ENCODE measurements around the gene ZNF18. TPM values are rescaled to one million over a fixed set of nuclear protein-coding genes. Genes with fewer than 3 reads are reported as not detected.

ZNF18 gene
- total and polyA plus RNA-seq, 2 of the 4 experiments (the other 2 are of a cell fraction), result 4.5 to 11.7 TPM

DNA sequence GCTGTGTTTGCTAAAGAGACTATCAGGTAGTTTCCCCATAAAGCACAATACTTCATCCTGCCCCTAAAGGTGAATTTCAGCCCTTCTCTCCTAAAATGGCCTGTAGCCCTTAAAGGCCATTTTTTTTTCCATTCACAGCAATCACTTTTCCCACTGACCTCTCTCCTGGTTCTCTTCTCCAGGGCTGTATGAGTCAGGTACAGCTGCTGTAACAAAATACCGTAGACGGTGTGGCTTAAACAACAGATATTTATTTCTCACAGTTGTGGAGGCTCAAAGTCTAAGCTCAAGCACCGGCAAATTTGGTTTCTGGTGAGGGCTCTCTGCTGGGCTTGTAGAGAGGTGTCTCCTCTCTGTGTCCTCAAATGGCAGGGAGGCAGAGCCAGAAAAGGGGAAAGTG lies 44.7 kb downstream of the ZNF18 start:
- no peak overlapping the region for H3K27ac ChIP-seq (ENCODE audit: insufficient read depth, low read length)
- no peaks in the 10 kb centered on the region for H3K9me1 ChIP-seq (ENCODE audit: insufficient read depth, low read length)
- H3K4ac ChIP-seq (ENCODE audit: low read depth, low read length), result no peak overlapping the region
- H2BK20ac ChIP-seq (ENCODE audit: low read depth, low read length), result no peak overlapping the region
- H3K18ac ChIP-seq (ENCODE audit: low read depth, low read length), result no peak overlapping the region
- no peak overlapping the region for H3K4me2 ChIP-seq (ENCODE audit: low read depth, low read length)
- no peak overlapping the region for H3K14ac ChIP-seq (replicated peaks; ENCODE audit: low read depth, low read length)
- H3K27me3 ChIP-seq (ENCODE audit: control insufficient read depth, insufficient read depth, low read length), result no peaks in the 10 kb centered on the region
- no peak overlapping the region for H4K91ac ChIP-seq (ENCODE audit: insufficient read depth, low read depth, low read length)
- H4K20me1 ChIP-seq (ENCODE audit: insufficient read depth, low read length), result no peaks in the 10 kb centered on the region
- ATAC-seq (ENCODE audit: low read depth) (no peak), DNase-seq (no peak)
- H4K5ac ChIP-seq (ENCODE audit: low read depth, low read length), result no peak overlapping the region
- H3K23ac ChIP-seq (ENCODE audit: low read depth, low read length), result no peak overlapping the region
- H3K9ac ChIP-seq (ENCODE audit: low read depth, low read length), result no peak overlapping the region
- ChIA-PET CTCF (no interaction called here), POLR2A (ENCODE audit: unreplicated experiment) (no interaction called here)
- H2BK15ac ChIP-seq (ENCODE audit: low read depth, low read length), result no peak overlapping the region
- H3K4me1 ChIP-seq (ENCODE audit: control insufficient read depth, insufficient read depth, low read length), result no peaks in the 10 kb centered on the region
- in situ Hi-C loops (cut with MboI; ENCODE audit: low sequenced_read_pairs) (no loop called here), dilution Hi-C loops (cut with HindIII; ENCODE audit: low sequenced_read_pairs, unreplicated experiment) (no loop called here), intact Hi-C loops (cut with micrococcal nuclease) (no loop called here)
- peaks cover 5% of the 10 kb centered on the region for H3K9me3 ChIP-seq (ENCODE audit: control insufficient read depth, insufficient read depth, low read length)
- no peak overlapping the region for H2BK120ac ChIP-seq (ENCODE audit: low read depth, low read length)
- no peak overlapping the region for H3K56ac ChIP-seq (ENCODE audit: extremely low read depth, insufficient read depth, low read length)
- H2AK9ac ChIP-seq (replicated peaks; ENCODE audit: low read depth, low read length, poor library complexity), result no peak overlapping the region
- BruUV-seq (replicated peaks), result no TSS peak
- no CpG with 5 or more reads among the region's 3 CpGs for WGBS, 2 experiments (ENCODE audit: extremely low coverage in 2 of 2, insufficient read length in 1 of 2)
- no peak overlapping the region for H3K4me3 ChIP-seq (ENCODE audit: insufficient read depth, low read depth, low read length)
- no peak overlapping the region for H2AFZ ChIP-seq (replicated peaks; ENCODE audit: low read length, poor library complexity)
- no peak for TF ChIP-seq RCOR1 (IDR thresholded peaks at IDR 0.05; ENCODE audit: insufficient replicate concordance, low read length)
- TF ChIP-seq RFX5 (IDR thresholded peaks at IDR 0.05; ENCODE audit: low read depth, low read length), result no peak
- no peak for TF ChIP-seq FOS (IDR thresholded peaks at IDR 0.05; ENCODE audit: low read depth, low read length)
- TF ChIP-seq BHLHE40 (IDR thresholded peaks at IDR 0.05; ENCODE audit: low read depth, low read length), result no peak
- TF ChIP-seq, protein P1, sequence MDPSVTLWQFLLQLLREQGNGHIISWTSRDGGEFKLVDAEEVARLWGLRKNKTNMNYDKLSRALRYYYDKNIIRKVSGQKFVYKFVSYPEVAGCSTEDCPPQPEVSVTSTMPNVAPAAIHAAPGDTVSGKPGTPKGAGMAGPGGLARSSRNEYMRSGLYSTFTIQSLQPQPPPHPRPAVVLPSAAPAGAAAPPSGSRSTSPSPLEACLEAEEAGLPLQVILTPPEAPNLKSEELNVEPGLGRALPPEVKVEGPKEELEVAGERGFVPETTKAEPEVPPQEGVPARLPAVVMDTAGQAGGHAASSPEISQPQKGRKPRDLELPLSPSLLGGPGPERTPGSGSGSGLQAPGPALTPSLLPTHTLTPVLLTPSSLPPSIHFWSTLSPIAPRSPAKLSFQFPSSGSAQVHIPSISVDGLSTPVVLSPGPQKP (IDR thresholded peaks at IDR 0.05; ENCODE audit: borderline replicate concordance, low read depth, low read length), result no peak
- TF ChIP-seq SMC3 (IDR thresholded peaks at IDR 0.05; ENCODE audit: low read depth, low read length), result no peak
- TF ChIP-seq, protein P2, sequence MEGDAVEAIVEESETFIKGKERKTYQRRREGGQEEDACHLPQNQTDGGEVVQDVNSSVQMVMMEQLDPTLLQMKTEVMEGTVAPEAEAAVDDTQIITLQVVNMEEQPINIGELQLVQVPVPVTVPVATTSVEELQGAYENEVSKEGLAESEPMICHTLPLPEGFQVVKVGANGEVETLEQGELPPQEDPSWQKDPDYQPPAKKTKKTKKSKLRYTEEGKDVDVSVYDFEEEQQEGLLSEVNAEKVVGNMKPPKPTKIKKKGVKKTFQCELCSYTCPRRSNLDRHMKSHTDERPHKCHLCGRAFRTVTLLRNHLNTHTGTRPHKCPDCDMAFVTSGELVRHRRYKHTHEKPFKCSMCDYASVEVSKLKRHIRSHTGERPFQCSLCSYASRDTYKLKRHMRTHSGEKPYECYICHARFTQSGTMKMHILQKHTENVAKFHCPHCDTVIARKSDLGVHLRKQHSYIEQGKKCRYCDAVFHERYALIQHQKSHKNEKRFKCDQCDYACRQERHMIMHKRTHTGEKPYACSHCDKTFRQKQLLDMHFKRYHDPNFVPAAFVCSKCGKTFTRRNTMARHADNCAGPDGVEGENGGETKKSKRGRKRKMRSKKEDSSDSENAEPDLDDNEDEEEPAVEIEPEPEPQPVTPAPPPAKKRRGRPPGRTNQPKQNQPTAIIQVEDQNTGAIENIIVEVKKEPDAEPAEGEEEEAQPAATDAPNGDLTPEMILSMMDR (conservative IDR thresholded peaks at IDR 0.05; ENCODE audit: low read depth, low read length), result no peak
- no peaks in the 10 kb centered on the region for H3K36me3 ChIP-seq (ENCODE audit: control insufficient read depth, insufficient read depth, low read length)
- H2BK5ac ChIP-seq (ENCODE audit: low read depth, low read length, poor library complexity, severe bottlenecking), result no peak overlapping the region
- H4K8ac ChIP-seq (ENCODE audit: low read depth in 2 of 2, low read length in 2 of 2), result no peak overlapping the region
- no peak overlapping the region for H2AK5ac ChIP-seq (ENCODE audit: low read depth, low read length)
- no peaks in the 10 kb centered on the region for H3K79me1 ChIP-seq (ENCODE audit: low read depth in 1 of 2, low read length in 2 of 2)

Measured in IMR-90 (cell line).